ENCODE results near the gene DNAJC9.

DNA sequence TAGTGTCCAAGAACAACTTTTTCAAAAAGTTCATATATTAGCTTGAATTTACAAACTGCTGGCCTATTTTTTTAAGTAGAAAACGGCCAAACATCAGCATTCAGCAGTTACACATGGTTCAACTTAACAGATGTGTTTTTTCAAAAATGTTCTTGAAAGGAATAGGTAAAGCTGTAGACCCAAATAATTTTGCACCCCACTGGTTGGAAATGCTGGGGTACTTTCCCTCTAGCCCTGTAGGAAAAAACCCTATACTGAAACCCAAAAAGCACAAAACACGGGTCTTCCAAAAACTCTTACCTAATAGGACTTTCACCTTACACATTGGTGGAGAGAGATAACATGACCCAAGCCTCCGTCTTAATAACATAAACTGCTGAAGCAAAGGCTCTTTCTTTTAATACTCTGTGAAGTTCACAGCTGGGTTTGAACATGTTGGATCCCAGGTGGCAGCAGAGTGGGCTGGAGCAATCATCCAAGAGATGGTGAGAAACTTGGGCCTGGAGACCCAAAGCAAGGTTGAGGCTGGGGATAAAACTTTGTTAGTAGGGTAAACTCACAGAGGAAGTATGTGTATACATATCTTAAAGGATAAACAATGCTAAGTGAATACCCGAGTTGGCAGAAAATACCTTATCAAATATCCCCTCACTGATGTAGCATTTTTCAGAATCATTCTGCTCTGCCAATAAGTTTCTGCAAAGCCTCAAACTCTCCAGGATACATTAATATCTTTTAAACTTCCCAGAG is 629 bp upstream of the DNAJC9 start:
- TF ChIP-seq, protein P1, sequence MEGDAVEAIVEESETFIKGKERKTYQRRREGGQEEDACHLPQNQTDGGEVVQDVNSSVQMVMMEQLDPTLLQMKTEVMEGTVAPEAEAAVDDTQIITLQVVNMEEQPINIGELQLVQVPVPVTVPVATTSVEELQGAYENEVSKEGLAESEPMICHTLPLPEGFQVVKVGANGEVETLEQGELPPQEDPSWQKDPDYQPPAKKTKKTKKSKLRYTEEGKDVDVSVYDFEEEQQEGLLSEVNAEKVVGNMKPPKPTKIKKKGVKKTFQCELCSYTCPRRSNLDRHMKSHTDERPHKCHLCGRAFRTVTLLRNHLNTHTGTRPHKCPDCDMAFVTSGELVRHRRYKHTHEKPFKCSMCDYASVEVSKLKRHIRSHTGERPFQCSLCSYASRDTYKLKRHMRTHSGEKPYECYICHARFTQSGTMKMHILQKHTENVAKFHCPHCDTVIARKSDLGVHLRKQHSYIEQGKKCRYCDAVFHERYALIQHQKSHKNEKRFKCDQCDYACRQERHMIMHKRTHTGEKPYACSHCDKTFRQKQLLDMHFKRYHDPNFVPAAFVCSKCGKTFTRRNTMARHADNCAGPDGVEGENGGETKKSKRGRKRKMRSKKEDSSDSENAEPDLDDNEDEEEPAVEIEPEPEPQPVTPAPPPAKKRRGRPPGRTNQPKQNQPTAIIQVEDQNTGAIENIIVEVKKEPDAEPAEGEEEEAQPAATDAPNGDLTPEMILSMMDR (IDR thresholded peaks at IDR 0.05; ENCODE audit: insufficient read depth, low read length): no peak
- no peak for TF ChIP-seq POLR2AphosphoS5 (IDR thresholded peaks at IDR 0.05; ENCODE audit: low read depth)
- TF ChIP-seq, protein P2, sequence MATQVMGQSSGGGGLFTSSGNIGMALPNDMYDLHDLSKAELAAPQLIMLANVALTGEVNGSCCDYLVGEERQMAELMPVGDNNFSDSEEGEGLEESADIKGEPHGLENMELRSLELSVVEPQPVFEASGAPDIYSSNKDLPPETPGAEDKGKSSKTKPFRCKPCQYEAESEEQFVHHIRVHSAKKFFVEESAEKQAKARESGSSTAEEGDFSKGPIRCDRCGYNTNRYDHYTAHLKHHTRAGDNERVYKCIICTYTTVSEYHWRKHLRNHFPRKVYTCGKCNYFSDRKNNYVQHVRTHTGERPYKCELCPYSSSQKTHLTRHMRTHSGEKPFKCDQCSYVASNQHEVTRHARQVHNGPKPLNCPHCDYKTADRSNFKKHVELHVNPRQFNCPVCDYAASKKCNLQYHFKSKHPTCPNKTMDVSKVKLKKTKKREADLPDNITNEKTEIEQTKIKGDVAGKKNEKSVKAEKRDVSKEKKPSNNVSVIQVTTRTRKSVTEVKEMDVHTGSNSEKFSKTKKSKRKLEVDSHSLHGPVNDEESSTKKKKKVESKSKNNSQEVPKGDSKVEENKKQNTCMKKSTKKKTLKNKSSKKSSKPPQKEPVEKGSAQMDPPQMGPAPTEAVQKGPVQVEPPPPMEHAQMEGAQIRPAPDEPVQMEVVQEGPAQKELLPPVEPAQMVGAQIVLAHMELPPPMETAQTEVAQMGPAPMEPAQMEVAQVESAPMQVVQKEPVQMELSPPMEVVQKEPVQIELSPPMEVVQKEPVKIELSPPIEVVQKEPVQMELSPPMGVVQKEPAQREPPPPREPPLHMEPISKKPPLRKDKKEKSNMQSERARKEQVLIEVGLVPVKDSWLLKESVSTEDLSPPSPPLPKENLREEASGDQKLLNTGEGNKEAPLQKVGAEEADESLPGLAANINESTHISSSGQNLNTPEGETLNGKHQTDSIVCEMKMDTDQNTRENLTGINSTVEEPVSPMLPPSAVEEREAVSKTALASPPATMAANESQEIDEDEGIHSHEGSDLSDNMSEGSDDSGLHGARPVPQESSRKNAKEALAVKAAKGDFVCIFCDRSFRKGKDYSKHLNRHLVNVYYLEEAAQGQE (IDR thresholded peaks at IDR 0.05; ENCODE audit: insufficient replicate concordance, low read depth): no peak

Measured in HL-60 (cell line).